GM19397 (cell line): ENCODE measurements around the gene AHNAK2.

ENCODE experiments used
- ATAC-seq: cut with Tn5 transposase; IDR thresholded peaks from one replicate; pipeline ENCODE4 v1.9.1; 2021; ENCODE audit warnings: mild to moderate bottlenecking, moderate library complexity; ENCODE audit not compliant: unreplicated experiment

The AHNAK2 gene

GRCh38 chr14:104887623-104888488 is 90.3 kb downstream of the AHNAK2 start:
- no peak for ATAC-seq
